ENCODE data around the gene NHLRC4. TPM values are rescaled to one million over a fixed set of nuclear protein-coding genes. Genes with fewer than 3 reads are reported as not detected.

Gene NHLRC4
- total and polyA plus RNA-seq, 2 of the 13 experiments (the other 11 are each of a cell fraction or from before 2014, with no cell fraction given) = 0.40 to 0.59 TPM

- peak; percentile 49; the same call in 1 of the 2 replicates for TF ChIP-seq NFKB2 (CRISPR knock-in tag; IDR thresholded peaks at IDR 0.05; ENCODE audit: borderline replicate concordance)
- TF ChIP-seq NCOA2 (CRISPR knock-in tag; IDR thresholded peaks at IDR 0.05) = peak; percentile 23; the same call in 1 of the 2 replicates
- 0 out of 2 replicates have a peak, but pooled peaks have one; percentile 35 for TF ChIP-seq ZBTB7A (CRISPR knock-in tag; IDR thresholded peaks at IDR 0.05)
- TF ChIP-seq YEATS2 (CRISPR knock-in tag; IDR thresholded peaks at IDR 0.05; ENCODE audit: borderline replicate concordance) = peak; percentile 34; the same call in 1 of the 2 replicates
- TF ChIP-seq, protein P1, sequence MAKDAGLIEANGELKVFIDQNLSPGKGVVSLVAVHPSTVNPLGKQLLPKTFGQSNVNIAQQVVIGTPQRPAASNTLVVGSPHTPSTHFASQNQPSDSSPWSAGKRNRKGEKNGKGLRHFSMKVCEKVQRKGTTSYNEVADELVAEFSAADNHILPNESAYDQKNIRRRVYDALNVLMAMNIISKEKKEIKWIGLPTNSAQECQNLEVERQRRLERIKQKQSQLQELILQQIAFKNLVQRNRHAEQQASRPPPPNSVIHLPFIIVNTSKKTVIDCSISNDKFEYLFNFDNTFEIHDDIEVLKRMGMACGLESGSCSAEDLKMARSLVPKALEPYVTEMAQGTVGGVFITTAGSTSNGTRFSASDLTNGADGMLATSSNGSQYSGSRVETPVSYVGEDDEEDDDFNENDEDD (CRISPR knock-in tag; IDR thresholded peaks at IDR 0.05; ENCODE audit: borderline replicate concordance) = peak; percentile 85; the same call in 1 of the 2 replicates
- TF ChIP-seq CEBPG (CRISPR knock-in tag; IDR thresholded peaks at IDR 0.05) = peak; percentile 85
- no peak for TF ChIP-seq POLR2G (IDR thresholded peaks at IDR 0.05; ENCODE audit: low read depth, low read length)
- peak; percentile 54; the same call in 1 of the 2 replicates for TF ChIP-seq ERF (CRISPR knock-in tag; IDR thresholded peaks at IDR 0.05)
- TF ChIP-seq ZNF335 (CRISPR knock-in tag; IDR thresholded peaks at IDR 0.05) = 0 out of 2 replicates have a peak, but pooled peaks have one; percentile 38
- peak; percentile 74; the same call in 1 of the 2 replicates for TF ChIP-seq ZNF547 (CRISPR knock-in tag; IDR thresholded peaks at IDR 0.05)
- peak; percentile 83; the same call in 1 of the 2 replicates for TF ChIP-seq ZNF598 (CRISPR knock-in tag; IDR thresholded peaks at IDR 0.05; ENCODE audit: borderline replicate concordance)
- TF ChIP-seq, protein P2, sequence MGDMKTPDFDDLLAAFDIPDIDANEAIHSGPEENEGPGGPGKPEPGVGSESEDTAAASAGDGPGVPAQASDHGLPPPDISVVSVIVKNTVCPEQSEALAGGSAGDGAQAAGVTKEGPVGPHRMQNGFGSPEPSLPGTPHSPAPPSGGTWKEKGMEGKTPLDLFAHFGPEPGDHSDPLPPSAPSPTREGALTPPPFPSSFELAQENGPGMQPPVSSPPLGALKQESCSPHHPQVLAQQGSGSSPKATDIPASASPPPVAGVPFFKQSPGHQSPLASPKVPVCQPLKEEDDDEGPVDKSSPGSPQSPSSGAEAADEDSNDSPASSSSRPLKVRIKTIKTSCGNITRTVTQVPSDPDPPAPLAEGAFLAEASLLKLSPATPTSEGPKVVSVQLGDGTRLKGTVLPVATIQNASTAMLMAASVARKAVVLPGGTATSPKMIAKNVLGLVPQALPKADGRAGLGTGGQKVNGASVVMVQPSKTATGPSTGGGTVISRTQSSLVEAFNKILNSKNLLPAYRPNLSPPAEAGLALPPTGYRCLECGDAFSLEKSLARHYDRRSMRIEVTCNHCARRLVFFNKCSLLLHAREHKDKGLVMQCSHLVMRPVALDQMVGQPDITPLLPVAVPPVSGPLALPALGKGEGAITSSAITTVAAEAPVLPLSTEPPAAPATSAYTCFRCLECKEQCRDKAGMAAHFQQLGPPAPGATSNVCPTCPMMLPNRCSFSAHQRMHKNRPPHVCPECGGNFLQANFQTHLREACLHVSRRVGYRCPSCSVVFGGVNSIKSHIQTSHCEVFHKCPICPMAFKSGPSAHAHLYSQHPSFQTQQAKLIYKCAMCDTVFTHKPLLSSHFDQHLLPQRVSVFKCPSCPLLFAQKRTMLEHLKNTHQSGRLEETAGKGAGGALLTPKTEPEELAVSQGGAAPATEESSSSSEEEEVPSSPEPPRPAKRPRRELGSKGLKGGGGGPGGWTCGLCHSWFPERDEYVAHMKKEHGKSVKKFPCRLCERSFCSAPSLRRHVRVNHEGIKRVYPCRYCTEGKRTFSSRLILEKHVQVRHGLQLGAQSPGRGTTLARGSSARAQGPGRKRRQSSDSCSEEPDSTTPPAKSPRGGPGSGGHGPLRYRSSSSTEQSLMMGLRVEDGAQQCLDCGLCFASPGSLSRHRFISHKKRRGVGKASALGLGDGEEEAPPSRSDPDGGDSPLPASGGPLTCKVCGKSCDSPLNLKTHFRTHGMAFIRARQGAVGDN (CRISPR knock-in tag; IDR thresholded peaks at IDR 0.05) = peak; percentile 97
- 0 out of 2 replicates have a peak, but pooled peaks have one; percentile 20 for TF ChIP-seq RCOR2 (CRISPR knock-in tag; IDR thresholded peaks at IDR 0.05)
- TF ChIP-seq SMAD1 (CRISPR knock-in tag; IDR thresholded peaks at IDR 0.05; ENCODE audit: borderline replicate concordance, low read depth) = no peak
- TF ChIP-seq, protein P3, sequence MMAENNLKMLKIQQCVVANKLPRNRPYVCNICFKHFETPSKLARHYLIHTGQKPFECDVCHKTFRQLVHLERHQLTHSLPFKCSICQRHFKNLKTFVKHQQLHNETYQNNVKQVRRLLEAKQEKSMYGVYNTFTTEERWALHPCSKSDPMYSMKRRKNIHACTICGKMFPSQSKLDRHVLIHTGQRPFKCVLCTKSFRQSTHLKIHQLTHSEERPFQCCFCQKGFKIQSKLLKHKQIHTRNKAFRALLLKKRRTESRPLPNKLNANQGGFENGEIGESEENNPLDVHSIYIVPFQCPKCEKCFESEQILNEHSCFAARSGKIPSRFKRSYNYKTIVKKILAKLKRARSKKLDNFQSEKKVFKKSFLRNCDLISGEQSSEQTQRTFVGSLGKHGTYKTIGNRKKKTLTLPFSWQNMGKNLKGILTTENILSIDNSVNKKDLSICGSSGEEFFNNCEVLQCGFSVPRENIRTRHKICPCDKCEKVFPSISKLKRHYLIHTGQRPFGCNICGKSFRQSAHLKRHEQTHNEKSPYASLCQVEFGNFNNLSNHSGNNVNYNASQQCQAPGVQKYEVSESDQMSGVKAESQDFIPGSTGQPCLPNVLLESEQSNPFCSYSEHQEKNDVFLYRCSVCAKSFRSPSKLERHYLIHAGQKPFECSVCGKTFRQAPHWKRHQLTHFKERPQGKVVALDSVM (CRISPR knock-in tag; IDR thresholded peaks at IDR 0.05) = 0 out of 2 replicates have a peak, but pooled peaks have one; percentile 26
- TF ChIP-seq MED8 (CRISPR knock-in tag; IDR thresholded peaks at IDR 0.05; ENCODE audit: insufficient replicate concordance) = peak; percentile 31
- TF ChIP-seq FOXC1 (CRISPR knock-in tag; IDR thresholded peaks at IDR 0.05; ENCODE audit: borderline replicate concordance) = peak; percentile 80
- TF ChIP-seq, protein P4, sequence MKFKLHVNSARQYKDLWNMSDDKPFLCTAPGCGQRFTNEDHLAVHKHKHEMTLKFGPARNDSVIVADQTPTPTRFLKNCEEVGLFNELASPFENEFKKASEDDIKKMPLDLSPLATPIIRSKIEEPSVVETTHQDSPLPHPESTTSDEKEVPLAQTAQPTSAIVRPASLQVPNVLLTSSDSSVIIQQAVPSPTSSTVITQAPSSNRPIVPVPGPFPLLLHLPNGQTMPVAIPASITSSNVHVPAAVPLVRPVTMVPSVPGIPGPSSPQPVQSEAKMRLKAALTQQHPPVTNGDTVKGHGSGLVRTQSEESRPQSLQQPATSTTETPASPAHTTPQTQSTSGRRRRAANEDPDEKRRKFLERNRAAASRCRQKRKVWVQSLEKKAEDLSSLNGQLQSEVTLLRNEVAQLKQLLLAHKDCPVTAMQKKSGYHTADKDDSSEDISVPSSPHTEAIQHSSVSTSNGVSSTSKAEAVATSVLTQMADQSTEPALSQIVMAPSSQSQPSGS (CRISPR knock-in tag; IDR thresholded peaks at IDR 0.05) = no peak
- no peak for TF ChIP-seq BRD4 (CRISPR knock-in tag; IDR thresholded peaks at IDR 0.05)
- TF ChIP-seq AGO2 (optimal IDR thresholded peaks at IDR 0.05; ENCODE audit: low read depth, low read length) = peak; percentile 9
- TF ChIP-seq ZNF30 (CRISPR knock-in tag; IDR thresholded peaks at IDR 0.05) = 0 out of 2 replicates have a peak, but pooled peaks have one; percentile 45
Measured at GRCh38 chr16:592518-593306, 25.9 kb downstream of the NHLRC4 start (continued).
